NCI-H446 treated with DMSO at 0.1 percent for 48 hours (cell line): ENCODE results near the gene FRMD4B.

Experiments
- DNase-seq: peaks from one replicate; lab custom pipeline; 2025; lab: John Stamatoyannopoulos, UW

Gene FRMD4B

DNA sequence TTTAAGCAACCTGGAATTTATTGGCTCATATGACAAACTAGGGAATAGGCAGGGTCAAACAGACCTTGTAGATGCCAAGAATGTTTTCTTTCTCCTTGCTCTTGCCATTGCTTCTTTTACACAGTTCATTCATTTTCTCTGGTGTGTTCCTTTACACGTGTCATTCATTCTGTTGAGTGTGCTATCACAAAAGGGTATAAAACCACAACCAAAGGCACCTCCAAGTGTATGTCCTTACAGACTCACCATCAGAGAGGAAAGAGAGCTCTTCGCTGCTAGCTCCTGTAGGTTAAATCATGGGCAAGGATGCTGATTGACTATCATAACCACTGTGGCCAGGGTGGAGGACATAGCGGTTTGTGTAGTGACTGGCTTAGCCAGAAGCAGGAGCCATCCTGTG lies 19.2 kb upstream of the FRMD4B start:
- DNase-seq = no peak

DNA sequence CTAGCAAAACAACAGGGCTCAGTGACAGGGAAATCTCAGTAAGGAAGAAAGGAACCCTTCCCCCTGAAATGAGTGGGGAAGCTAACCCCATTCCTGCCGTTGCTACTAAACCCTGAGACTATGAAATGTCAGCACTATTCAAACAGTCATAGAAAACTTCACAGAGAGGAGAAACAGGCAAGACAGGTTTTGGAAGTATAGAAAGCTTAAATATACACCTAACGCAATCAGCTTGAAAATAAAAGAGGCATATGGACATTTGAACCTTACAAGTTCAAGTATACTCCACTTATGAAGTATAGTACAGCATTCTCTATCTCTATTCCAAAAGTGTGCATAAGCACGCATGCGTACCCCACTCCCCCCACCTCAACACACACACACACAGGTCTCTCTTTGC lies 17.6 kb upstream of the FRMD4B start:
- DNase-seq = no peak

DNA sequence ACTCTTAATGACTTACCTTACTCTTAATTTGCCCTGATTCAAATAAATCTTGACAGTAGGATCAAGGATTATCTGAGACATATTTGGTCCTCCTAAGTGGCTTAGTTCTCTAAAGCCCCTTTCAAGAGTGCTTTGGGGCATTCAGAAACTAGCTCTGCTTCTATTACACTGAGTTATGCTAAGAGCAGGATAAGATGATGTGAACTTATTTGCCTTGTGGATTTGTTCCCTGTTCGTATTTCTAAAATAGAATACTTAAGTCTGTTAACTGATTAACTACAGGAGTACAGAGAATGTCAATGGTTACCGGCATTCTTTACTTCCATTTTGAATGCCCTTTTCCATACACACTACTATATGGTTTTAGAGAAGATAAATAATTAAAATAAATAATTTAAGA lies 14.8 kb upstream of the FRMD4B start:
- DNase-seq = no peak

DNA sequence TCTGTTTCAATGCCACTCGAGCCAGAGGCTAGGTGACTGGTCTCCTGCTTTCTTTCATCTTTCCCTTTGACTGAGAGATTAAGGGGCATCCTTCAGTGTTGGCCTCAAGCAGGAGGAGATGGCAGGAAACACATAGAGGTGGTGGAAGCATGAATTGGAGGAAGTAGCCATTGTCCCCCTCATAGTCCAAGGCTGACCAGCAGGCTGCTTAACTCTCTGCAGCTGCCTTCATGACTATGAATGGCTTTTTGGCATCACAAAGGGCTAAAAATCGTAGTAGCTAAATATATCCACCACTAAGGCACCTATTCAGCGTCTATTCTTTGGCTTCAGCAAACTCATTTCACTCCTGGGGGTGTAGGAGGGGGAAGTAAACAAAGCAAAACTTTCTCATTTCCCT lies 7.0 kb upstream of the FRMD4B start:
- DNase-seq = no peak

DNA sequence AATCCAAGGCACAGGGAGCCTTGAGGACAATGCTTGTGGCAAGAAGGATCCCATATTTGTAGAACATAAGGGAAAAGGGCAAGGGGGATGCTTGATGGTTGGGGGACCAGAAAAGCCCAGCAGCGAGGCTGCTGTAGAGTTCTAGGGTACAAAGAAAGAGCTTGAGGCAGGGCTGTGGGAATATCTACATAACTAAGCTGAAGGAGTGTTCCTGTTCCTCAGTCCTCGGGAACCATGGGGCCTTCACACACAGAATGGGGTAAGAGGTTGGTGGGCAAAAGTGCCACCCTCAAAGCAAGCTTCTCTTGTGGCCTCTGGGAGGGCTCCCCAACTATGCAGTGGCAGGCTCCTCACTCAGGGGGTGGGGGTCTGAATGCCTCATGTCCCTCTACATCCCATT lies 6.5 kb upstream of the FRMD4B start:
- DNase-seq = no peak

DNA sequence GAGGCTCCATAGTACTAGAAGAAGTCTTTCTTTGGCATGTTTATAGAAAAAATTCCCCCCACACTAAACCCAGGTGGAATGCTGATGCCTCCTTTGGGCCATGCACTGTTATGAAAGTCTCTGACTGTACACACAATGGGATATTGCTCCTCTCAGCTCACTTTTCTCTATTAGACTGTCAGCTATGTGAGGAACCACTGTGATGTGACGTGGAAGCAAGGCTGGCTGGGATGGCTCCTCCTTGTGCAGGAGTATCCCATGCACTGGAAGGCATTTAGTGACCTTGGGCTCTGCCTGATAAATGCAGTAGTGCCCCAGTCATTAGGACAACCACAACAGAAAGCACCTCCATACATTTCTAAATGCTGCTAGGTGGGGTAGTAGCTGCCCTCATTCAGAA lies 5.7 kb upstream of the FRMD4B start:
- no peak for DNase-seq

DNA sequence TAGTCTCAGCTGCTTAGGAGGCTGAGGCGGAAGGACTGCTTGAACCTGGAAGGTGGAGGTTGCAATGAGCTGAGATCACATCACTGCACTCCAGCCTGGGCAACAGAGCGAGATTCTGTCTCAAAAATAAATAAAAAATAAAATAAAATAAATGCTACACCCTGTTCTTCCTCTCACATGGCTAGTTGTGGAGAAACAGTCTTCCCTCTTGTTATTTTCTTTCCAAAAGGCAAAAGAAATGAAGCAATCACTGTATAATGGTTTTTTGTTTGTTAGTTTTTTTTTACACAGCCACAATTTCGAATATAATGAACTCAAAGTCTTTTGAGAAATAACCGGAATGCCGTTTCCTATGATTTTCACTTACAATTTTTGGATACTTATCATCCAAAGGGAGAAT lies 4.9 kb upstream of the FRMD4B start:
- no peak for DNase-seq

DNA sequence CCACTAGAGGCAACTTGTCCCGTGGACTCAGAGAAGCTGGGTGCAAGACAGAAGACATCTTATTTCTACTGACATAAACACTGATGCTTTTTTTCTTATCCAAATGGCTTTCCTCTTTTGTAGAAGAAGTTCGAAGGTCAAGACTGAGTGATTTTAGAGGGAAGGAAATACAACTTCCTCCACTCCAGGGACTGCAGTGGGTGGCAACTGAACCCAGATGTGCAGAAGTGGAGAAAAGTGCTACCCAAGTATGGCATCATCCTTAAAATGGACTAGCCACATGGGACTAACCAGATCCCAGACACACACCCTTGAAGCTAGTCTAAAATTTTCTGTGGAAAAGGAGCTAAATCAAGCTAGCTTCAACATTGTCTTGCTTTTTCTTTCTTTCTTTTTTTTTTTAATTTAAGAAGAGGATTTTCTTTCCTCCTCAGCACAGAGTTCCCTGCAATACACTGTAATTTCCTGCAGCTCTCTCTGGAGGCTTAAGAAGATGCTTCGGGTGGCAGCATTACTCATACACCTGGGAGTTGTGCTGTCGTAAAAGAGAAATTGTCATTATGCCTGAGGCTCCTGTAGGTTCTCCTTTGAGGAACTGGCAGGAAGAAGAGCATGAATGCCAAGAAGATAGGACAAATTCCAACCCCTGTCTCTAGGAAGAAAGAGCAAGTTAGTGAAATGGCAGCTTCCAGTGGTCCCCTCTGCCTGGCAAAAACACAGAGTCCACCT lies 3.8 kb upstream of the FRMD4B start:
- no peak for DNase-seq

DNA sequence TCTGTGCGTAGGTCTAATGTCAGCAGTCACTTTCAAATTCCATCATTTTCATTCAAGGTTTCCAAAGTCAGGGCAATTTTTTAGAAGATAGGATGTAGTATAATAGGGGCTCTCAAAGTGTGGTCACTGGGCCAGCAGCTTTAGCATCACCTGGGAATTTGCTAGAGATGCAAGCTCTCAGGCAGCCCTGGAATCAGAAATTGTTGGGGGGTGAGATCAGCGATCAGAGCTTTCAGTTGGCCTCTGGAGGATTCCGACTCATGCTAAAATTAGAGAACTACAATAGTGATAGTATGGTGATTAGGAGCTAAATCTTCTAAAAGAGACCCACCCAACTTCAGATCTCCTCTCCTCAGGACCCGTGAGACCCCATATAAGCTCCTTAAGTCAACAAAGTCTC lies 2.4 kb upstream of the FRMD4B start:
- DNase-seq = no peak

DNA sequence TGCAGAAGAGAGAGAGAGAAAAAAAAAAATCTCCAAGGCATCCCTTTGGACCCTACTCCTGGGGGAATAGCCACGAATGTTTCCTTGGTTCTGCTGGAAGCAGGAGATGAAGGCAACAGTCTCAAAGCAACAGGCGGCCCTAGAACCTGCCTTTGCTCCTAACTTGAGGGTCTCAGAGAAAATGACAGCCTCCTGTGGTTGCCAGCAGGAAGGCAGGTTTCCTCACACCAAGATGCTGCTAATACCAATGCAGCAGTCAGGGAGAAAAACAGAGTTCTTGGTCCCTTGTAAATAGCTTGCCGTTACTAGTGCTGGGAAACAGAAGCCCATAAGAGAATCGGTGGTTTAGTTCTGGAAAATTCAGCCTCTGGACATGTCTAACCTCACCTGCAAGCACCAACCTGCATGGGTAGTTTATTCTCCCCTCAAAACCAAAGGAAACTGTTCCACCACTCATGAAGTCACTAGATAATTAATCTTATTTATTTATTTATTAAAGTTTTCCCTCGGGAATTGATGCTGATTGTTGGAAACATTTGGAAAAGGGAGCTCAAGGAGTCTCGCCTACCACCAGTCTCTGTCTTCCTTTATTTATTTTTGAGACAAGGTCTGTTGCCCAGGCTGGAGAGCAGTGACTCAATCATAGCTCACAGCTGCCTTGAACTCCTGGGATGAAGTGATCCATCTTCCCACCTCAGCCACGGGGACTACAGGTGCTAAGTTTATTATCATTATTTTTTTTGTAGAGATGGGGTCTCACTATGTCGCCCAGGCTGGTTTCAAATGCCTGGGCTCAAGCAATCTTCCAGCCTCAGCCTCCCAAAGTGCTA lies 883 bp upstream of the FRMD4B start:
- DNase-seq = no peak

DNA sequence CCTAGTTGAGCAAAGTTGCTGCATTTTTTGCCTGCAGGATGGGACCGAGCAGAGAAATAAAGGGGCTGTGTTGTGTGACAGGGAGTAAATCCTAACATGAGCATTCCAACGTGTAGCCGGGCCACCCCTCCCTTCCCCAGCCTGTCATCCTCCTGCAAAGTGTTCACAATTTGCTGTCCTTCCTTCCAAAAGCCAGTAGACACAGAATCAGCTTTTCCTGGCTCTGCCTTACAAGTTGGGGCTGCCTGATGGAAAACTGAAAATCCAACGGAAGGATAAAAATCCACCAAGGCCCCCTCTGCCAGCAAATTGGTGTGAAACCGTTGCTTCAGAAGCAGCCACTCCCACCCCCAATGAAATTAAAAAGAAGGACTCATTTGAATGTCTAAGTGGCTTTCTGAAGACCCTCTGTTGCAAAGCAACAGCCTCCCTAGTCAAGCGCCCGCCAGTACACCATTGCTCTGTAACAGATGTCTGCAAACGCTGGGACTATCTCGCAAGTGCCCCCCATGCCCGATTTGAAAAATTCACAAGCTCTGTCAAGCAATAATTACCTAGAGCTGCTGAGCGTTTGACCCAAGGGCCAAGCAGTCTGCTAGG lies 665 bp downstream of the FRMD4B start:
- DNase-seq = no peak

DNA sequence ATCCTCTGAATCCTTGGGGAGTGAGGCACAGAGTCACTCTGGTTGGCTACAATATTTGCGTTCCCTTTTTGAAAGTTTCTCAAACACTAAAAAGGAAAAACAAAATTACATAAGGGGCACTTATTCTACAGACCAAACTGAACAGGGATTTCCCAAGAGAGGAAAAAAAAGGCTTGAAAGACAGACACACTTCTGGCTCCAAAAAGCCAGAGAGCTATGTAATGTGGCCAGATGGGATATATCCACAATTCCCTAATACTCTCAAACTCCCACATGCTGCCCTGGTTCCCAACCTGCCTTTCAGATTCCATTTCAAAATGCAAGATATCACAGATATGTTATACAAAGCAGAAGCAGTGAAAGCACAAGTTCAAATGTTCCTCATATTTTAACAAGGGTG lies 1.6 kb downstream of the FRMD4B start:
- no peak for DNase-seq

DNA sequence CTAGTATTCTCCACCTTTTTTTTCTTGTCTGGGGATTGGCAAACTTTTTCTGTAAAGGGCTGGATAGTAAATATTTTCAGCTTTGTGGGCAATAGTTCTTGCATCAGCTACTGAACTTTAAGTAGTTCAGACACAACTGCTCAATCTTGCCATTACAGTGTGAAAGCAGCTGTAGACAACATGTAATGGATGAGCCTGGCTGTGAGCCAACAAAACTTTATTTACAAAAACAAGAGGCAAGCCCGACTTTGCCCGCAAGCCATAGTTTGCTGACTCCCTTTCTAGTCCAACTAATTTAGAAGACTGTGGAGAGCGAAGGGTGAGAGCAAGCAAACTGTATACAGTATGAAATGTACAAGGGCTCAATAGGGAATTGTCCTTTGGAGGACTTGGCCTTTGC lies 6.2 kb downstream of the FRMD4B start:
- no peak for DNase-seq

DNA sequence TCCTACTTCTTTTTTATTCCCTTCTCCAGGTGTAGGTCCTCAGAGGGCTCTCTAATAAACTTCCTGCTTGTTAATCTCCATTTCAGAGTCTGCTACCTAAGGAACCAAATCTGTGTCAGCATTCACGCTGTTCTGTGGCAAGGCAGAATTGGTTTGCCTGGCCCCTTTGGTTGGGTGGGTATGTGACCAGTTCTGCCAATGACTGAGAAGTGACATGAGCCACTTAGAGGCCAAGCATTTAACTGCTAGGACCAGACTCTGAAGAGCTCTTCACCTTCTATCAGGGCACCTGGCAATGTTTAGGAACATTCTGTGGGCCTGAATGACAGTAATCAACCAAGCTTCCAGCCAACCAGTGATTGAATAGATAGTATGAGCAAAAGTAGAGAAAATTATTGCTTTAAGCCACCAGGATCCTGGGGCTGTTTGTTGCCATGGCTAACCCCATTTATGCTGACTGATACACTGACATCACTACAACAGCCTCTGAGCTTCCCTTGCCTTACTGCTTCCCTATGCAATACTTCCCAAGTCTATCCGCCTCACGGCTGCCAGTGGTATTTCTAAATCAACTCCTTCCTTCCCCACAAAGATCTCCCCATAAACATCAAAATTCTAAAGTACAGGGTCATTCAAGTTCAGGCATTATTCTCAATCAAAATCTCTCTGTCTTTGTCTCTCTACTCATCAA lies 7.6 kb downstream of the FRMD4B start:
- no peak for DNase-seq

DNA sequence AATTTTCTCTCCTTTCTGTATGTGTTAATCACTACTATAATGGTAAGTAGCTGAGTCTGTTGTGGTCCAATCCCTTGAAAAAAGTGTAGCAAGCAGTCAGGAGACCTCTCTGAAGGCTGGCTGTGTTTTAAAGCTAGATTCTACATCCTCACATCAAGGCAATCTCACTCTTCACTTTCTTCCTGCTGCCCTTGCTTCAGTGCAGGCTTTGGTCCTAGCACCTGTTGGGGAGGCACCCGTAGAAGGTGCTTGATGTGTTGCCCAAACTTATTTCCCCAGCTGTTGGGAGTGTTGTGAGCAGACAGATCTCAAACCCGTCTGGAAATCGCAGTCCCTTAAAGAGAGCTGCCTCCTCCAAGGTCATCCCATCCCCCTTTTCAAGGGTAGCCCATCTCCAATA lies 8.6 kb downstream of the FRMD4B start:
- DNase-seq = no peak

DNA sequence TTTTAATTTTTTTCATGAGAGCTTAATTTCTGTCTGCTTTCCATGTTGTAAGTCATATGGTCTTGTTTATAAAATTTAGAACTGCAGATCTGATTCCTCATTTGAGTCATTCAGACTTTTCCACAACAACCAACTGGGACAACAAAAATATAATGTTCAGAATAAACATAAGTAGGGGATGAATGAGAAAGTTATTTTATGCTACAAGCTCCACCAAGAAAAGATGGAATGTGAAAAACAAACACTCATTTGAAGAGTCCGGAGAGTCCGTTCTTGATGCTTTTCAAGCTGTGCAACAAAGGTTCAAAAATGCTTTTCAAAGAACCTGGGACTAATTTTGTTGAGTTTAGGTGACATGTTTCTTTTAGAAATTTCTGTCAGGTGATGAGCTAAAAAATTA lies 9.2 kb downstream of the FRMD4B start:
- DNase-seq = no peak

DNA sequence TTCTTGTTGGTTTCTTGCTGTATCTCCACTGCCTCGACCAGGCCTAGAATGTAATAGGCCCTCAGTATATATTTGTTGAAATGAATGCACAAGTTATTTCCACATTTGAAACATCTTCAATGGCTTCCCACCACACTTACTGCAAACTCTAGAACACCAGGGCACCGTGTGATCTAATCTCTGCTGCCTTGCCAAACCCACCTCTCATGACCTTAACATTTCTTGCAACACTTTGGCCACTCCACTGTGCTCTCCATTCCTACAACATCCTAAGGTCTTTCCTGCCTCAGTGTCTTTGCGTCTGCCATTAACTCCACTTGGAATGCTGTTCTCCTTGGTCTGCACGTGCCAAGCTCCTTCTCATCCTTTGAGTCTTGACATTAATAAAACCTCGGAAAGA lies 14.1 kb downstream of the FRMD4B start:
- DNase-seq = no peak

DNA sequence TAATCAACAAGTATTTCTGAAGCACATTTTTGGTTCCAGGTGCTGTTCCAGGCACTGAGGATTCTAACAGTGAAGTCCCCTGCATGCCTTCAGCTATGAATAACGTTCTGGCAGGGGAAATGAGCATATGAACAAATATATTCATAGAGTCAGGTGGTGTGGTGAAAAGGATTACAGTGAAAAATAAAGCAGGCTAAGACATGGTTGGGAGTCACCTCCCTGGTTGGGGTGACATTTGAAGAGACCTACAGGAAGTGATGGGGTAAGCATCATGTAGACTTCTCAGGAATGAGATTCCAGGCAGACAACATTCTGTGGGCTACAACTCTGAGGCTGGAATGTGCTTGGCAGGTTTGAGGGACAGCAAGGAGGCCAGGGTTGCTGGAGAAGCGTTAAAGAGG lies 15.0 kb downstream of the FRMD4B start:
- DNase-seq = no peak

DNA sequence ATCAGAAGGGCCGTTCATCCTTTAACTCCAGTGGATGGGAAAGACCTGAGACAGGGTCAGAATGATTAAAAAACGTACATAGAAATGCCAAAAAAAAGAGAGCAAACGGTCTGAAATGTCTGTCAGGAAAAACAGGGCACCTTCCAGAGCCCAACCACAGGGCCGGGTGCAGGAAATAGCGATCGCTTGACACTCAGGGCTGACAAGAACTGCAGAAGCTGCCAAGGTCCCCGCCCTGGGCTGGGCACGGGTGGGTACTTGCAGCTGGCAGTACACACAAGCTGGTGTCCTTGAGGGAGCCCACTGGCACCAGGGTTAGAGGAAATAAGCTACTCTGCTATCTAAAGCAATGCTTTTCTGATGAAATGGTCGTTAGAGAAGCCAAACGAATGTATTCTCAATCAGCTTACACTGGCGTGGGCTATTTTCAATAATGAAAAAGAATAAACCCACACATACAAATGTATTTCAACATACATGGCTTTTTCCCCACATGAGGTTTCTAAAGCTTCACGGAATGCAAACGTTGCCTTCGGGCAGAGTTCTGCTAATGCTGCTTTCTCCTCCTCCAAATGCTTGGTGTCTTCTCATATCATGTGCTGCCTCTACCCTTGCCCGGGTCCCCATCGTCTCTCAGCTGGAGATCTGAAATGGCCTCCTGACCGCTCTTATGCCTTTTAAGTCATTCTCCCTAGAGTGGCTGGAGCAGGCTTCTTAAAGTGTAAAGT lies 15.6 kb downstream of the FRMD4B start:
- DNase-seq = no peak

DNA sequence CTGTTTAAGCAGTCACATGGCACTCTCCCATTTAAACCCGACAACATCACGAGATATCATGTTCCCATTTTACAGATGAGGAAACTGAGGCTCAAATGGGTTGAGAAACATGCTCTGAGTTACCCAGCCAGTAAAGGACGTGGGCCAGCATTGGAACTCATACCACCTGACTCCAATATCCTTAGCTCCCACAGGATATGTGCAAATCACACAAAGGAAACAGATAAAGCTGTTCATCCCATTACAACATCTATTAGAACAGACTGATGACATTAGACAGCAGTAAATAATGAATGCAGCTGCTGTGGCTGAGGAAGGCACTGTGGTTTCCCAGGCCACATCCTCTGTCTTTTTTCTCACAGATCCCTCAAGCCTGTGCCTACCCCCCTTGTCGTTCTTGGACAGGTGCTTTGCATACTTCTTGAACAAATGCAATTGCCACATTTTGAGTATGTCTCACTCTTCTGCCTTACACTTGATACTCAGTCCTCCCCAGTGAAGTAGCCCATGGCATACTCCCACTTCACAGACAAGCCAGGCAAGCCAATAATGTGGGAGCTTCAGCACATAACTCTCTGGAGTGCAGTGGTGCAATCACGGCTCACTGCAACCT lies 17.7 kb downstream of the FRMD4B start:
- no peak for DNase-seq

DNA sequence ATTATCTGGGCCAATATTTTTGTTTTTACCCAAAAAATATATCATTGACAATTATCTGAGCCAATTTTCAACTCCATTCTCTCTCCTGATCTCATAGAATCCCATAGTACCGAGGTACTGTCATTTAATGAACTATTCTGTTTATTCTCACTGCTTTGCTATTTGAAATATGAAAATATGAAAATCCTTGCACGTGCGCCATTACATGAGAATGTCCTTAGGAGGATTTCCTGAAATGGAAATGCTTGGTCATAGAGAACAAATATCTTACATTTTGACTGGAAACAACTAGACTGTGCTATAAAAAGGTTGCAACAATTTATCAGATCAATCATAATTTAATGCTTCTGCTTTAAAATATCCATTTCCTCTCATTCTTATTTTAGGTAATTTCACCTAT lies 18.3 kb downstream of the FRMD4B start:
- no peak for DNase-seq

DNA sequence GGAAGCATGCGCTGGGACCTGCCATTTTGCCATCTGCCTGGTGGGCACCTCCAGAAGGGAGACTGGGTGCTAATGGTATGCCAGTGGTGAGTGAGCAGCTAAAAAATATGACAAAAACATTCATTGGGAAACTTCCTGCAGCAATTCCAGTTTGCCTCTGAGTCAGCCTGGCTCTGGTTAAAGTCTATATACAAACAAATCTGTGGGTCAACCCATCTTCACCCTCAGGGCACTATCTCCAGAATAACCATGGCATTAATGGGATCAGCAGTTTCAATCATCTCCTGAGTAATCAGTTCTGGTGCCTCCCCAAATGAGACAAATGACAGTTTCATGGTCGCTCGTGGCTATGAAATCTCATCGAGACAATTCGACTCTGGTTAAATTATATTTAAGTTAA lies 21.5 kb downstream of the FRMD4B start:
- no peak for DNase-seq
